Left forelimb (tissue), 1 donor: ENCODE measurements around the gene MTX1.
"Not testable (repeated sequence)": the region's sequence is repeated elsewhere in the genome, so short reads cannot be mapped to it uniquely, and the experiment has no call there.

ENCODE experiments used
- DNase-seq: peaks from one replicate; pipeline ENCODE4 v3.0.0-alpha.2; 2018; ENCODE audit warnings: low spot score

Gene MTX1, protein sequence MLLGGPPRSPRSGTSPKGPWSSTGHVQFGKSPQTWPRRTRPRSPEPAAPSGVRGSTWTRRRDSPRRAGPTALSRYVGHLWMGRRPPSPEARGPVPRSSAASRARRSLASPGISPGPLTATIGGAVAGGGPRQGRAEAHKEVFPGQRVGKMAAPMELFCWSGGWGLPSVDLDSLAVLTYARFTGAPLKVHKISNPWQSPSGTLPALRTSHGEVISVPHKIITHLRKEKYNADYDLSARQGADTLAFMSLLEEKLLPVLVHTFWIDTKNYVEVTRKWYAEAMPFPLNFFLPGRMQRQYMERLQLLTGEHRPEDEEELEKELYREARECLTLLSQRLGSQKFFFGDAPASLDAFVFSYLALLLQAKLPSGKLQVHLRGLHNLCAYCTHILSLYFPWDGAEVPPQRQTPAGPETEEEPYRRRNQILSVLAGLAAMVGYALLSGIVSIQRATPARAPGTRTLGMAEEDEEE

GRCh38 chr1:155208541-155209311 lies at the start of gene MTX1:
Gene MTX1 (plus strand): TSS chr1:155208695. CDS start chr1:155208805, 110 bp downstream.
- peak; percentile 95 for DNase-seq

DNA sequence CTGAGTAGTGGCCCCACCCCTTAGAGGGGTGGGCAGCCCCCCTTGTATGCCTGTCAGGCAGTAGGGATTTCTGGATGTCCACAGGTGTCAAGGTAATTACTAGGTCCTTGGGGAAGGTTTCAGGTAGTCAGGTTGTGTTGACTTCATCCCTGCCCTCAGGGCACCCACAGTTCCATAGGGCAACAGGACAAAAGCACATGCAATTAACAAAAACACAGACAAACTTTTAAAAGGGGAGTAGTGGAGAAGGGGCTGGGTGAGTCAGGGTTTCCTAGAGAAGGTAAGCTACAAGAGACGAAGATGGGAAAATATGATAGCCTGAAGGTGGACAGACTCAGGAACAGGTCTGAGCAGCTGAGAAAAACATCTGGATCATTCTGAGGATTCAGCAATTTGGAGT lies 49.5 kb upstream of the MTX1 start:
- no peak for DNase-seq

GRCh38 chr1:155160128-155160527 lies 48.4 kb upstream of the MTX1 start:
- DNase-seq = peak; percentile 36

DNA sequence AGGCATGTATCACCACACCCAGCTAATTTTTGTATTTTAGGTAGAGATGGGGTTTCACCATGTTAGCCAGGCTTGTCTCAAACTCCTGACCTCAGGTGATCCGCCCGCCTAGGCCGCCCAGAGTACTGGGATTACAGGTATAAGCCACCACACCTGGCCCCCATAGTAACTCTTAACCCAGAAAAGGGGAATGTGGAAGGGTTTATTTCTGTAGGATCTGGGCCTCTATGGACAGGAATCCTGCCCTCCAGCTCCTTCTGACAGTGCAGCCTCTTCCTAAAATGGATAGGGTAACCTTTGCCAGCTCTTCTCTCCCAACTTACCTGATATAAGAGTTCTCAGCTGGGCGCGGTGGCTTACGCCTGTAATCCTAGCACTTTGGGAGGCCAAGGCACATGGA lies 45.9 kb upstream of the MTX1 start:
- not testable (repeated sequence) for DNase-seq

- not testable (repeated sequence) for DNase-seq
Observed at GRCh38 chr1:155163785-155164184, 44.7 kb upstream of the MTX1 start.

GRCh38 chr1:155164625-155165024 lies 43.9 kb upstream of the MTX1 start:
- peak; percentile 6 for DNase-seq

- DNase-seq = peak; percentile 64
Observed at GRCh38 chr1:155166051-155166470, 42.4 kb upstream of the MTX1 start.

DNA sequence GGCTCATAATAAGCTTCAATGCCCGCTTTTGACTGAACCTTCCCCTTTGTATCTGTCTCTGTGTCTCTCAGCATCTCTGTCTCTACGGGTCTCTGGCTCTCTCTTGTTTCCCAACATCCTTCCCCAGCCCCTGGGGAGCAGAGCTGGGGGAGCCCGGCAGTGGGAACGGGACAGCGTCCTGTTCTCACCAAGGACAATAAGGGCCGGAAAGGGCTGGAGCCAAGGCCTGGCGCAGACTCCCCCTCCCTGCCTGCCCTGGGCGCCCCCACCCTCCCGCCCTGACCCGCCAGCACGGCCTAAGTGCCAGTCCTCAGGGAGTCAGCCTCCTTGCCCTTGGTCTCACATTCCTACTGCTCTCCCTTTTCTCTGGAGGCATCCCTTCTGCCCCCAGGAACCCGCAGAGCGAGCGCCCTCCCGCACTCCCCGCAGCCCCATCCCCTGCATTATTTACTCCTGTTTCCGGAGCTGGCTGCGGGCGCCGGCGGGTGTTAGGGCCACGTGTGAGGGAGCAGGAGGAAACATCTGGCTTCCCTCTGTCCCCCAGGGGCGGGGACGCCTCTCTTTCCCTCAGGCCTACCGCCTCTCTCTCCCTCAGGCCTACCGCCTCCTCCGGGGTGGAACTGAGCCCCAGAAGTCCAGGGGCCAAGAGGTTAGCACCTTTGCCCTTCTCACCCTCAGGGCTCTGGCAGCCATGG lies 41.9 kb upstream of the MTX1 start:
- peak; percentile 71 for DNase-seq

DNA sequence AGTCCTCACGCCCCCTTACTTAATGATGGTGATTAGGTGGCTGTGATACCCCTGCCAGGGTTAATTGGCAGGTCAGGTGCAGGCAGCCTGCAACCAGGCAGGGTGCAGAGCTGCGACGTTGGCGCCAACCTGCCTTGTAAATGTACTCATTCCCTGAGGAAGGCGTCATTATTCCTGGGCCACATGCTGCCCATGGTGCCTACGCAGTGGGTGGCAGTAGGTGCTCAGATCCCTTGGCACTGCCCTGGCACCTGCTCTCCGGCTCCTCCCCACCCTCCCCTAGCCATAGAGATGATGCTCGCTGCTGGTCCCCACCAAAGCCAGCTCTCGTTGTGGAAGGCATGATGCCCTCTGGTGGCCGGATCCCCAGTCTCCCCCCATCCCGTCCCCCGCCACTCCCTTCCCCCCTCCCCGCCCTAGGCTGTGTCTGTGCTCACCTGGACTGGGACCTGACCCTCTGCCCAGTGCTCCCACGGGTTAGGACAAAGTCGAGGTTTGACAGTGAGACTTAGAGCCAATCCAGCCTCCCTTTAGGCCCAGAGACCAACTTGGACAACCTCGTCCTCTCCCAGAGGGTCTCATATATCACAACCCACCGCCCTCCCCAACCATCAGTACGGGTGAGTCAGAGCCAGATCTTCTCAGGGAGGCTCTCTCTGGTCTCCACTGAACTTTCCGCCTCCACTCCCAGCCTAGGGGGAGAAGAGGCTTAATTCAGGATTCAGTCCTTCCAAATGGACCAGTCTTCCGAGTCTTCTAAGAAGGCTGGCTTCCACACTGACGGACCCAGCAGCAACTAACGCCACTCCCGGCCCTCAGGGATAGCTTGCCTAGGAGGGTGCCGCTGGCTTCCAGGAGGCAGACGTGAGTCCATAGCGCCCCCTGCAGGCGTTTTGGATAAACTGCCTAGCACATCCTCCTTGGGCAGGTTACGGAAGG lies 41.1 kb upstream of the MTX1 start:
- DNase-seq = peak; percentile 85

- DNase-seq = not testable (repeated sequence)
Observed at GRCh38 chr1:155168105-155168445, 40.4 kb upstream of the MTX1 start.

DNA sequence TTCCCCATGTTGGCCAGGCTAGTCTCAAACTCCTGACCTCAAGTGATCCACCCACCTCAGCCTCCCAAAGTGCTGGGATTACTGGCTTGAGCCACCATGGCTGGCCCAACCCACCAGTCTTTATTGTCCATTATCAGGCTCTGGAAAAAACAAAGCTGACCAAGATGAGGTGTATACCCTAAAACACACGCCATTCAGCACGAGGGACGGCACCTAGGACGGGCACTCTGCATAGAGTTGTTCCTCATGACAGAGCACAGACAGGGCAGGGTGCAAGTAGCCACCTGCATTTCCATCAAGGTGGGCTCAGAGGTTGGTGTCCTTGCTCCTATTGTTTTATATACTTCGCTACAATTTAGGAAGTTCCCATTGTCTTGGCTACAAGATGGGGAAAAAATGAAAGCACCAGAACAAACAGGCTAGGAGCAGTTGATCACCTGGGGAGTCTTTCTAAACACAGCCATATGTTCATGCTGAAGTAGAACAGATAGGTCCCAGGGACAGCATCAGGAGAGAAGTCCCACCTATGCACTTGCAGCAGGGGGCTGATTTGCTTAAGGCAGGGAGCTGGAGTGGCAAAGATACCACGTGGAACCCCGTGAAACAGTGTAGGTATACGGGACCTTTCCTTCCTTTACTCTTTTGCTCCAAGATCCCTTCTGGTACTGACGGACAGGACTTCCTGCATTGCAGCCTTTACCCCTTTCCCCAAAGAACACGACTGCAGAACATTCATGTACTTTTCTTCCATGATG lies 39.9 kb upstream of the MTX1 start:
- peak; percentile 30 for DNase-seq

GRCh38 chr1:155169541-155169940 lies 39.0 kb upstream of the MTX1 start:
- peak; percentile 12 for DNase-seq

DNA sequence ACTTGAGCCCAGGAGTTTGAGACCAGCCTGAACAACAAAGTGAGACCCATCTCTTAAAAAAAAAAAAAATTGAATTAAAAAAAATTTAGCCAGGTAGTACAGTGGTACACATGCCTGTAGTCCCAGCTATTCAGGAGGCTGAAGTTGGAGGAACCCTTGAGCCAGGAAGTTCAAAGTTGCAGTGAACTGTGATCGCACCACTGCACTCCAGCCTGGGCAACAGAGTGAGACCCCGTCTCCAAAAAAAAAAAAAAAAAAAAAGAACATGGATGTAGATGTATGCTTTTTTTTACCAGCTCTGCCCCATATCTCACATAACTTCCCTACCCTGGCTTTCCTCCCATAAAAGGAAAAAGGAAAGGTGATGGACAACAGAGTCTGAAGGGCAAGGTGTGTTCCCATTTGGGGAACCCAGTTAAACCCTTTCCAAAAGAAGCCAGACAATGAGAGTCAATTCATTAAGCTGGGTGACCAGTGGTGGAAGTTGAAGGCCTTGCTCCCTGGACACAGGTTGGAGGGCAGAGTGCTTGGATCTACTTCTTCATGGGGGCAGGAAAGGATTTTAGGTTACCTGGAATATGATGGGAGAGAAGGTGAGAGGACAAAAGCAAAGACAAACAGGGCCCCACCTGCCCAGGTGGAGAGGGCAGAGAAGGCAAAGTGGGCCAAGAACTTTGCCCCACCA lies 38.3 kb upstream of the MTX1 start:
- peak; percentile 30 for DNase-seq

- peak; percentile 20 for DNase-seq
Observed at GRCh38 chr1:155170806-155171205, 37.7 kb upstream of the MTX1 start.

DNA sequence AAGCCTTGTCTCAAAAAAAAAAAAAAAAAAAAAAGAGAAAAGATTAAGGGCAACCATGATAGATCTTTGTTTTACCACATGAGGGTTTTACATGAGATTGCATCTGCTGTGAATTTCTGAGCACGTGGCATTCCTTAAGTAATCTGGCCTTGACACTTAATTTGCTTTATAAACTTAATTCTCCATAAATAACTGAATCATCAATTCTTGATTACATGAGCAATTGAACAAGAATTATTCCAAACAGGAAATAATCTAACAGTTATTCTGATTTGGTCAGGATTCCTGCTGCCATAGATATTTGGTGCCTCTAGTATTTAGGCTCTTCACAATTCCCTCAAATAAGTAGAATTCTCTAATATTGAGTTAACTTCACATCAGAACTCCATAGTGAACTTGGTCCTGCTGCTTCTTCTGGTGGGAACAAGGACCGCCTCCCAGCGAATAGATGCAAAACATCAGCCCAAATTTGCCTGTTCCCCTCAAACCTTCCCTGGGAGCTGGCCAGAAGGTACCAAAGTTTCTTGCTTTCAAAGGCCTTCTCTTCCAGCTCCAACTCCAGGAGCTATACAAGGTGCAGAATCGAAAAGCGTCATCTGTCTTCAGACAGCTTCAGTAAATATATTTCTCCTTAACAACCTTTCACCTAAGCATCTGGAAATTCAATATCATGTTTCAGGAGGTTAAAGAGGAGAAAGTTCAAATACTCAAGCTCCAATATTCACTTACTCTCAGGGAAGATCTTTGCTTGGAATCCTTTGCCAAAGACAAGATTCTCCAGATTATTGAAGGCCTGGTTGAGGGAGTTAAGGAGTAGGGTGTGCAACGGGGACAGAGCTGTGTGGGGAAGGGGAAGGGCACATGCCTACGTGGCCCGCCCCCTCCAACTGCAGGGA lies 36.4 kb upstream of the MTX1 start:
- DNase-seq = peak; percentile 31

- DNase-seq = peak; percentile 94
Observed at GRCh38 chr1:155172732-155173477, 35.6 kb upstream of the MTX1 start, which contains the start of gene KRTCAP2. Gene KRTCAP2 (minus strand): TSS chr1:155173304. CDS start chr1:155173224, 80 bp downstream.

- peak; percentile 61 for DNase-seq
Observed at GRCh38 chr1:155173478-155174323, 34.8 kb upstream of the MTX1 start, which contains the start of gene TRIM46. Gene TRIM46 (plus strand): TSS chr1:155173849. CDS start chr1:155173967, 118 bp downstream.
